Activated T-cell treated with anti-CD3 and anti-CD28 coated beads for 4 hours (primary cell): Measurements from ENCODE around the gene ATP8A1.
"Not testable (repeated sequence)": the region's sequence is repeated elsewhere in the genome, so short reads cannot be mapped to it uniquely, and the experiment has no call there.

Source experiments
- DNase-seq: peaks from one replicate; pipeline ENCODE4 v3.0.0-alpha.2; 2020

The ATP8A1 gene

GRCh38 chr4:42492962-42493361, 163.9 kb downstream of the ATP8A1 start:
- no peak for DNase-seq

- no peak for DNase-seq
These were observed 166.9 kb downstream of the ATP8A1 start for GRCh38 chr4:42490015-42490414.

- DNase-seq, result no peak
These were observed 167.8 kb downstream of the ATP8A1 start for GRCh38 chr4:42489095-42489494.

GRCh38 chr4:42488554-42488953, 168.4 kb downstream of the ATP8A1 start:
- DNase-seq, result no peak

- no peak for DNase-seq
These were observed 168.8 kb downstream of the ATP8A1 start for GRCh38 chr4:42488114-42488513.

GRCh38 chr4:42487230-42487629, 169.7 kb downstream of the ATP8A1 start:
- DNase-seq, result no peak

GRCh38 chr4:42486156-42486555, 170.7 kb downstream of the ATP8A1 start:
- DNase-seq, result not testable (repeated sequence)

GRCh38 chr4:42484630-42485029, 172.3 kb downstream of the ATP8A1 start:
- DNase-seq, result no peak

GRCh38 chr4:42483426-42484379, 173.2 kb downstream of the ATP8A1 start:
- no peak for DNase-seq

GRCh38 chr4:42482516-42483327, 174.2 kb downstream of the ATP8A1 start:
- DNase-seq, result no peak

GRCh38 chr4:42480717-42481116, 176.2 kb downstream of the ATP8A1 start:
- no peak for DNase-seq

- DNase-seq, result no peak
These were observed 176.6 kb downstream of the ATP8A1 start for GRCh38 chr4:42480281-42480680.

- DNase-seq, result no peak
These were observed 178.0 kb downstream of the ATP8A1 start for GRCh38 chr4:42478946-42479345.

- DNase-seq, result no peak
These were observed 178.4 kb downstream of the ATP8A1 start for GRCh38 chr4:42478509-42478908.

GRCh38 chr4:42474406-42474805, 182.5 kb downstream of the ATP8A1 start:
- DNase-seq, result no peak

GRCh38 chr4:42473071-42473684, 183.7 kb downstream of the ATP8A1 start:
- no peak for DNase-seq

- no peak for DNase-seq
These were observed 185.0 kb downstream of the ATP8A1 start for GRCh38 chr4:42471896-42472295.

GRCh38 chr4:42470023-42470422, 186.9 kb downstream of the ATP8A1 start:
- no peak for DNase-seq

GRCh38 chr4:42467777-42468176, 189.1 kb downstream of the ATP8A1 start:
- not testable (repeated sequence) for DNase-seq

- DNase-seq, result no peak
These were observed 190.5 kb downstream of the ATP8A1 start for GRCh38 chr4:42466273-42466844.

- DNase-seq, result no peak
These were observed 192.3 kb downstream of the ATP8A1 start for GRCh38 chr4:42464550-42465094.

- DNase-seq, result not testable (repeated sequence)
These were observed 195.7 kb downstream of the ATP8A1 start for GRCh38 chr4:42461216-42461615.

- DNase-seq, result no peak
These were observed 196.9 kb downstream of the ATP8A1 start for GRCh38 chr4:42460043-42460442.
